ENCODE results near the gene ESPNL. TPM values are rescaled to one million over a fixed set of nuclear protein-coding genes. Genes with fewer than 3 reads are reported as not detected.

The ESPNL gene
- total and polyA plus RNA-seq, 9 of the 15 experiments (the other 6 are each of a cell fraction or from before 2014, with no cell fraction given), result 0.03 to 0.09 (median 0.05) TPM; not detected in 3

DNA sequence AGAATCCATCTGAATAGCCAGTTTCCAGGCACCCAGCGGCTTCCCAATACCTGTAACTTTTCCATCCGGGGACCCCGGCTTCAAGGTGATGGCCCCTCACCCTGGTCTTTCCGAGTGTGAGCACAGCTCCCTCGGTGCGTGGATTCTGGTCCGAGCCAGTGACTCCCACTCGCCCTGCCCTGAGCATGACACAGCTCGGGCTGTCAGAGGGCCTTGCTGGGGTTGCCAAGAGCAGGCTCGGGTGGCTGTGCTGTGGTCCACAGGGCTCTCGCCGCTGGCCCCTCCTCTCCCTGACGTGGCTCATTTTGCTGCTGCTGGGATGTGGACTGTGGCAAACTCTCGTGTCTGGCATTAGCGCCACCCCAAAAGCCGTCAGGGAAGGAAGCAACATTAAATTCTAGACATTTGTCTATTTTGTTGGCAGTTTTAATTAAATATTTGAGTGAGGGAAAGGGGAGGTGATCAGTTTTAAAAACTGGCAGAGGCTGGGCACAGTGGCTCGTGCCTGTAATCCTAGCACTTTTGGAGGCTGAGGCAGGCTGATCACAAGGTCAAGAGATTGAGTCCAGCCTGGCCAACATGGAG lies 5.6 kb upstream of the ESPNL start:
- POLR2A ChIA-PET, result interaction anchor here (0.5 to 0.6 kb wide), 2 partner anchors 189 to 190 kb away, joined by 3 read pairs; no protein-coding TSS in a partner anchor
- no TSS peak for BruUV-seq (replicated peaks)

GRCh38 chr2:238095143-238095542 lies 5.0 kb upstream of the ESPNL start:
- no TSS peak for BruUV-seq (replicated peaks)
- H3K36me3 ChIP-seq (ENCODE audit: control insufficient read depth, insufficient read depth, low read length), result peaks cover 17% of the 10 kb centered on the region; the same call in 2 of the 3 replicates
- no peaks in the 10 kb centered on the region for H3K27me3 ChIP-seq (ENCODE audit: control insufficient read depth in 2 of 2, insufficient read depth in 2 of 2, low read length in 2 of 2)
- intact Hi-C loops (cut with micrococcal nuclease), result no loop called here
- no peak overlapping the region for H3K9ac ChIP-seq (ENCODE audit: insufficient read depth in 1 of 2, low read depth in 2 of 2, low read length in 2 of 2)
- no peak overlapping the region for H3K4me3 ChIP-seq
- no peak for TF ChIP-seq XRCC3 (IDR thresholded peaks at IDR 0.05)
- no peak for TF ChIP-seq MAZ (CRISPR knock-in tag; conservative IDR thresholded peaks at IDR 0.05 in 1 of 2, IDR thresholded peaks at IDR 0.05 in 1 of 2)
- no peak for TF ChIP-seq ZNF830 (CRISPR knock-in tag; IDR thresholded peaks at IDR 0.05)
- no peak for TF ChIP-seq CXXC5 (CRISPR knock-in tag; IDR thresholded peaks at IDR 0.05)
- no peak for TF ChIP-seq NFE2 (IDR thresholded peaks at IDR 0.05; ENCODE audit: low read depth)
- no peak for TF ChIP-seq ZNF561 (CRISPR knock-in tag; conservative IDR thresholded peaks at IDR 0.05)
- no peak for TF ChIP-seq PCBP1 (IDR thresholded peaks at IDR 0.05; ENCODE audit: low read depth, low read length, poor library complexity, severe bottlenecking)
- TF ChIP-seq FOXM1 (IDR thresholded peaks at IDR 0.05; ENCODE audit: low read depth), result no peak
- no peak for TF ChIP-seq FOXM1 (CRISPR knock-in tag; IDR thresholded peaks at IDR 0.05; ENCODE audit: low read depth)
- no peak for TF ChIP-seq ZNF436 (CRISPR knock-in tag; IDR thresholded peaks at IDR 0.05)
- TF ChIP-seq, protein P1, sequence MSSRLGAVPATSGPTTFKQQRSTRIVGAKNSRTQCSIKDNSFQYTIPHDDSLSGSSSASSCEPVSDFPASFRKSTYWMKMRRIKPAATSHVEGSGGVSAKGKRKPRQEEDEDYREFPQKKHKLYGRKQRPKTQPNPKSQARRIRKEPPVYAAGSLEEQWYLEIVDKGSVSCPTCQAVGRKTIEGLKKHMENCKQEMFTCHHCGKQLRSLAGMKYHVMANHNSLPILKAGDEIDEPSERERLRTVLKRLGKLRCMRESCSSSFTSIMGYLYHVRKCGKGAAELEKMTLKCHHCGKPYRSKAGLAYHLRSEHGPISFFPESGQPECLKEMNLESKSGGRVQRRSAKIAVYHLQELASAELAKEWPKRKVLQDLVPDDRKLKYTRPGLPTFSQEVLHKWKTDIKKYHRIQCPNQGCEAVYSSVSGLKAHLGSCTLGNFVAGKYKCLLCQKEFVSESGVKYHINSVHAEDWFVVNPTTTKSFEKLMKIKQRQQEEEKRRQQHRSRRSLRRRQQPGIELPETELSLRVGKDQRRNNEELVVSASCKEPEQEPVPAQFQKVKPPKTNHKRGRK (tag; IDR thresholded peaks at IDR 0.05), result no peak
- no peak for TF ChIP-seq BRD4 (IDR thresholded peaks at IDR 0.05)
- TF ChIP-seq KDM2B (CRISPR knock-in tag; IDR thresholded peaks at IDR 0.05), result no peak
- TF ChIP-seq TEAD2 (tag; IDR thresholded peaks at IDR 0.05), result no peak
- H2AFZ ChIP-seq (ENCODE audit: low read depth, low read length), result no peak overlapping the region
- no peaks in the 10 kb centered on the region for H3K79me2 ChIP-seq (ENCODE audit: control insufficient read depth, insufficient read depth, low read length)
- H3K9me1 ChIP-seq (ENCODE audit: control insufficient read depth, insufficient read depth, low read length), result peaks cover 3% of the 10 kb centered on the region
- no peak for DNase-seq (ENCODE audit: extremely low read depth in 1 of 4, low spot score in 3 of 4)
- ChIA-PET CTCF (ENCODE audit: low intra/inter-chr PET ratio) (no interaction called here), POLR2A (interaction anchor here (0.6 kb wide), 1 partner anchor 68 kb away, joined by 3 read pairs; no protein-coding TSS in a partner anchor)
- FAIRE-seq, result no peak
- WGBS (ENCODE audit: insufficient coverage, low coverage, missing lambda C conversion rate), result 90% methylated on average over 7 of the region's 7 CpGs
- ATAC-seq, result no peak
- H3K27ac ChIP-seq (ENCODE audit: extremely low read depth, low read depth, low read length), result no peak overlapping the region
- H4K20me1 ChIP-seq (replicated peaks; ENCODE audit: control insufficient read depth, insufficient read depth, low read length), result no peaks in the 10 kb centered on the region
- no peaks in the 10 kb centered on the region for H3K9me3 ChIP-seq (replicated peaks; ENCODE audit: control insufficient read depth, insufficient read depth, low read depth, low read length)
- in situ Hi-C loops (cut with MboI), result no loop called here
- peaks cover 6 to 20% of the 10 kb centered on the region in 2 experiments; a peak in 3 of 5 replicates for H3K4me1 ChIP-seq (replicated peaks in 1 of 2; ENCODE audit: control insufficient read depth in 2 of 2, insufficient read depth in 2 of 2, low read length in 2 of 2)
- H3K4me2 ChIP-seq (ENCODE audit: insufficient read depth, low read length), result no peak overlapping the region

More for the DNA sequence above, 5.6 kb upstream of the ESPNL start:
- peak overlapping the region in 1 of 2 experiments; percentile 9; a peak in 1 of 4 replicates for H3K9ac ChIP-seq (ENCODE audit: insufficient read depth in 1 of 2, low read depth in 2 of 2, low read length in 2 of 2)
- H3K4me1 ChIP-seq (replicated peaks in 1 of 2; ENCODE audit: control insufficient read depth in 2 of 2, insufficient read depth in 2 of 2, low read length in 2 of 2), result peaks cover 6 to 15% of the 10 kb centered on the region in 2 experiments; a peak in 3 of 5 replicates
- H3K79me2 ChIP-seq (ENCODE audit: control insufficient read depth, insufficient read depth, low read length), result no peaks in the 10 kb centered on the region
- WGBS (ENCODE audit: insufficient coverage, low coverage, missing lambda C conversion rate), result 92% methylated on average over 12 of the region's 17 CpGs
- H3K36me3 ChIP-seq (ENCODE audit: control insufficient read depth, insufficient read depth, low read length), result peaks cover 17% of the 10 kb centered on the region; the same call in 2 of the 3 replicates
- no peaks in the 10 kb centered on the region for H3K9me3 ChIP-seq (replicated peaks; ENCODE audit: control insufficient read depth, insufficient read depth, low read depth, low read length)
- H3K9me1 ChIP-seq (ENCODE audit: control insufficient read depth, insufficient read depth, low read length), result peaks cover 3% of the 10 kb centered on the region
- H3K4me3 ChIP-seq, result no peak overlapping the region
- no peaks in the 10 kb centered on the region for H3K27me3 ChIP-seq (ENCODE audit: control insufficient read depth in 2 of 2, insufficient read depth in 2 of 2, low read length in 2 of 2)
- FAIRE-seq (no peak), DNase-seq (ENCODE audit: extremely low read depth in 1 of 4, low spot score in 3 of 4) (no peak), ATAC-seq (no peak)
- TF ChIP-seq HDAC3 (IDR thresholded peaks at IDR 0.05; ENCODE audit: borderline replicate concordance, partially characterized antibody), result no peak
- TF ChIP-seq ZNF76 (CRISPR knock-in tag; IDR thresholded peaks at IDR 0.05; ENCODE audit: borderline replicate concordance), result no peak
- TF ChIP-seq POLR2G (IDR thresholded peaks at IDR 0.05; ENCODE audit: low read depth, low read length), result peak; percentile 47; the same call in 1 of the 2 replicates
- H3K27ac ChIP-seq (ENCODE audit: extremely low read depth, low read depth, low read length), result no peak overlapping the region
- in situ Hi-C loops (cut with MboI) (no loop called here), intact Hi-C loops (cut with micrococcal nuclease) (no loop called here)
- CTCF ChIA-PET (ENCODE audit: low intra/inter-chr PET ratio), result no interaction called here
- no peaks in the 10 kb centered on the region for H4K20me1 ChIP-seq (replicated peaks; ENCODE audit: control insufficient read depth, insufficient read depth, low read length)
- H2AFZ ChIP-seq (ENCODE audit: low read depth, low read length), result no peak overlapping the region
- H3K4me2 ChIP-seq (ENCODE audit: insufficient read depth, low read length), result no peak overlapping the region
